ENCODE measurements around the gene MRPL38.
"Not testable (repeated sequence)": the region's sequence is repeated elsewhere in the genome, so short reads cannot be mapped to it uniquely, and the experiment has no call there.

The MRPL38 gene

DNA sequence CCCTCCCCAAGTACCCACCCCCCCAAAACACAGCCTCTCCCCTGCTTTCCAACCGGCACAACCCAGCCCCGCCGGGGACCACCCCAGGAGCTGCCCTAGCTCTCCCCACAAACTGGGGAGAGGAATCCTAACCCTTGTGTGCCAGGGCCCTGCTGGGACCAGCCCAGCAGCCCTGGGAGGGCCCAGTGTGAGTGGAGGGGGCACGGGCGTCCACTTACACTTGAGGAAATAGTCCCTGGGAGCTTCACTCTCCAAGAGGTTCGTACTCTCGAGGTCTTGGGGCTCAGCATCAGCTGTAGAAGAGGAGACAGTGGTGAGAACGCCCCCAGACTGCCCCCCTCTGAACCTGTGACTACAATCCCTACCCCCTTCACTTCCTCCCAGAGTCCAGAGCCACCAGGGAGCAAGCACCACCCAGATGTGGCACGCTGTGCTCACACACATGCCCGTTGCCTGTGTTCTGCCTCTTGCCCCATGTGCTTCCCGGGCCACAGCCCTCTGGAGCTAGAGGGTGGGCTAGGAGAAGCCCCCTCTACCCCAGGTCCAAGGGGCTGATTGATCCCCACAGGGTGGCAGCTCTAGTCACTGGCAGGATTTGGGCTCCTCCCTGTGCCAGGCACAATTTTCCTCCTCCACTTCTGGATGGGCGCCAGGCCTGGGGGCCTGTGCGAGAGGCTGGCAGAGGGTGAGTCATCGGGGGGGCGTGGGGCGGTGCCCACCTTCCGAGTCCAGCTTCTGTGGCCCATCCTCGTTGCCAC lies 29.3 kb downstream of the MRPL38 start:
- peak in 1 of 2 experiments; percentile 42 for DNase-seq

DNA sequence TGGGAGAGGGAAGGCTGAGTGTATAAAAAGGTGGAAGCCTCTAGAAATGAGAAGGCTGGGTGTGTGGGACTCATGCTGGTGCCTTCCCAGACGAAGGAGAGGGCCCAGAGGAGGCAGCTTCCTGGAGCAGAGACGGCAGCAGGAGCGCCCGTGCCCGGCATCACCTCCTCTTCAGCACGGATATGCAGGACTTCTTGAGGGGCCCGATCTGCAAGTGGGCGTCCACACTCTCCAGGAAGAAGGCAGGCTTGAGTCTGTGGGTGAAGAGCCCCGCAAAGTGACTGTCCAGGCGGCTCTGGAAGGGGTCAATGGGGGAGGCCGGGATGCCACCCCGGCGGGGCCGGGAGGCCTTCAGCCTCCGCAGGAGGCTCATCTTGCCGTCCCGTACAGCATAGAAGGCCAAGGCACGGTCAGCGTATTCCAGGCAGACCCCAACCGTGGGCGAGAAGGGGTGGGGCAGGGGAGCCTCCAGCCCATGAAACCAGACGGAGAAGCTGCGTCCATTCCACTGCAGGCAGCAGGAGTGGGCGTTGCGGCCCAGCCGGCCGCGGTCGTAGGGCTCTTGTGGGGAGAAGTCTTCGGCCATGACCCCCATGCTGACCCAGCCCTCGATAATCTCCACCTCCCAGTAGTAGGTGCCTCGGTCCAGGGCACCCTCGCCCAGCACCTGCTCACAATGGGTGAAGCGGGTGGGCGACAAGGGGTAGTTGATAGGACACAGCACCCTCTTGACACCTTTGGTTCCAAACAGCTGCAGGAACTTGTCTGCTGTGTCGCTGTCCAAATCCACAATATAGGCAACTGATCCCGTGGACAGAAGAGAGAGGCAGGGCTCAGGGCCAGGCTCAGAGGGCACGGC lies 30.1 kb downstream of the MRPL38 start:
- DNase-seq = no peak

DNA sequence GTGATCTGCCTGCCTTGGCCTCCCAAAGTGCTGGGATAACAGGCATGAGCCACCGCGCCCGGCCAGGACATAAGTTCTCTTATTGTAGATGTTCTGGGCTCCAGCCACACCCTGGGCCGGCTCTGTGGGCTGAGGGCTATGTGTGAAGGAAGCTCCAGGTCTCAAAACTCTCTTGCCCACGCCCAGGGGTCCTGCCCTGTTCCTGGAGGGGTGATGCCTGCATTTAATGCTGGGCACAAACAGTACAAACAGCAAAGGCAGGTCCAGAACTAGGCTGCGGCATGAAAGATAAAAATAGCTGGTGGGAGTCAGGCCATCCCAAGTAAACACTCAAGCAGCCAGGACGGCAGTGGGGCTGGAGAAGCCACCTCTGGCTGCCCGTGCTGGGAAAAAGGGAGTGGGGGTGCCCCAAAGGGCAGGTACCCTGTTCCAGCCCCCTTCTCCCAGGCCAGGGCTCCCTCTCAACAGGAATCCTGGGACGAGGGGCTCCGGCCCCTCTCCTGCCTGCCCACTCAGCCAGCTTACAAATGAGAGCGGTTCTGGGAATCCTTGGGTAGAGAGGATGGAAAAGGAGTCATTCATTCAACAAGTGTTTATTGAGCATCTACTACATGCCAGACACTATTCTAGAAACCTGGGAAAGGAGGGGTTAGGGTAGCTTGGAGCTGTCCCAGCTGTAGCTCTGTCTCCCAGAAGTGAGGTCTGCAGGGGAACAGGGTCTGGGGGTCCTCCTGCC lies 30.9 kb downstream of the MRPL38 start:
- no peak for DNase-seq

DNA sequence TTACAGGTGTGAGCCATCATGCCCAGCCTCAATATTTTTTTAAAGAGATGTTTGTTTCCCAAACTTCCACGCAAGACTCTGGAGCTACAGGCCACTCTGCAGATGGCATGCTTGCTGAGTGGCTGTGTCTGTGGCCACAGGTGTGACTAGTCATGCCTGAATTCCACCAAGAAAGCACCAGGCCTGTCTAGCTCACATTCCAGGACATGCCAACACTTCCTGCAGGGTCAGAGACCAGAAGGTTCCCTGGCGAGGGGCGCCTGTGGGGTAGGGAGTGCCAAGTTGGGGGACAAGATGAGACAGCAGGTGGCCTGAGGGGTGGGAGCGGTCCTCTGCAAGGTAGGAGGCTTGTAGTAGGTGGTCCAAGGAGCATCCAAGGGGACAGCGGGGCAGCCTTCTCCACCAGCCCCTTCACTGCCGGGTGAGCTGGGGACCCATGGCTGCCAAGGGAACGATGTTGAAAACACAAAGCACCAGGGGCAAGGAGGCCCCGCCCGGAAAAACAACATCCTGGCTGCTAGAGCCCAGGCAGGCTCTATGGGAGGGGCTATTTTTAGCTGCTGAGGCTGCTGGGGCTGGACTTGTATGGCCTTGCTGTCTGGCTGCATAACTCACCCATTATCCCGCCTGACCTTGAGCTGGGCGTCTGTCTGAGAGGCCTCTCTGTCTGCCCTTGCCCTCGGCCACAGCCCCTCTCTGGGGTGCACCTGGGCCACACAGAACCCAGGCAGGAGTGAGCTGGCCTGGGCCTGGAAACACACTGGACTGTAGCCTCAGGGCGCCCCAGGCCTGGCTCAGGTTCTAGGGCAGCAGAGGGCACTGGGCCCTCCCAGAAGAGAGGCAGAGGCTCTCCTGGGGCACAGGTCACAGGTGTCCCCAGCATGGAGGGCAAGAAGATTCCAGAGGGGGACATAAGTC lies 32.0 kb downstream of the MRPL38 start:
- DNase-seq = peak in 1 of 2 experiments; percentile 63

DNA sequence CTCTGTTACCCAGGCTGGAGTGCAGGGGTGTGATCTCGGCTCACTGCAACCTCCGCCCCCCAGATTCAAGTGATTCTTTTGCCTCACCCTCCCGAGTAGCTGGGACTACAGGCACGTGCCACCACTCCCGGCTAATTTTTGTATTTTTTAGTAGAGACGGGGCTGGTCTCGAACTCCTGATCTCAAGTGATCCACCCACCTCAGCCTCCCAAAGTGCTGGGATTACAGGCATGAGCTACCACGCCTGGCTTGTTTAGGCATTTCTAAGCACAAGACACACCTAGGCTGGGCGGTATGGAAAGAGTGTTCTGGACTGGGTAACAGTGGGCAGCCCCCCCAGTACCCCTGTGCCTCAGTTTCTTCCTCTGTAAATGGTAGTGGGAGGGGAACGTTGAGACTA lies 34.5 kb downstream of the MRPL38 start:
- DNase-seq = not testable (repeated sequence)

DNA sequence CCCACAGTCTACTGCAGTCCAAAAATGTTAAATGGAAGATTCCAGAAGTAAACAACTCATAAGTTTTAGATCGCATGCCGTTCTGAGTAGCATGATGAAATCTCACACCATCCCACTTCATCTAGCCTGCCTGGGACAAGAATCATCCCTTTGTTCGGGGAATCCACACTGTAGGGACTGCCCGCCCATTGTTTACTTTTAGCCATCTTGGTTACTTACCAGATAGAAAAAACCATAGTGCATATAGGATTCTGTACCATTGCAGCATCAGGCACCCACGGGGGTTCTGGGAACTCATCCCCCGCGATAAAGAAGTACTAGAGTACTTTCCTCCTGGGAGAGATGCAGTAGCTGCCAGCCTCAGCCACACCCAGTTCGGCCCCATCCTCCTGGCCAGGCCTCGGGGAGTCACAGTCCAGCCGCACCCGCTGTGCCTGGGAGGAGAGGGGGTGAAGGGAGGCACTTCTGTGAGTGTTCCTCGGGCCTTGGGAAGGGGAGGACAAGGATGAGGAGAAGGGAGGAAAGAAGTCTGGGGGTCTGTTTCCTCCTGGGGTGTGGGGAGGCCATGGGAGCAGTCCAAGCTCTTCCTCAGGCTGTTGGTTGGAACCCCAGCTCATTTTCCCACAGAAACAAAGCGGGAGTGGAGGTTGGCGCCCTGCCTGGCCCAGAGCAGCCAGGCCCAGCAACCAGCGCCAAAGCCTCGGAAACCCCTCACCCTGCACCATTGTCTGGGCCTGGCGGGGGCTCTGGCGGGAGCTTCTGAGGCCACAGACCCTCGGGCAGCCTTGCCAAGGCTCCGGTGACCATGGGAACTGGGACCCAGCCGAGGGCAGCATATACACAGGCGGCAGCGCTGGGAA lies 35.2 kb downstream of the MRPL38 start:
- DNase-seq = no peak

DNA sequence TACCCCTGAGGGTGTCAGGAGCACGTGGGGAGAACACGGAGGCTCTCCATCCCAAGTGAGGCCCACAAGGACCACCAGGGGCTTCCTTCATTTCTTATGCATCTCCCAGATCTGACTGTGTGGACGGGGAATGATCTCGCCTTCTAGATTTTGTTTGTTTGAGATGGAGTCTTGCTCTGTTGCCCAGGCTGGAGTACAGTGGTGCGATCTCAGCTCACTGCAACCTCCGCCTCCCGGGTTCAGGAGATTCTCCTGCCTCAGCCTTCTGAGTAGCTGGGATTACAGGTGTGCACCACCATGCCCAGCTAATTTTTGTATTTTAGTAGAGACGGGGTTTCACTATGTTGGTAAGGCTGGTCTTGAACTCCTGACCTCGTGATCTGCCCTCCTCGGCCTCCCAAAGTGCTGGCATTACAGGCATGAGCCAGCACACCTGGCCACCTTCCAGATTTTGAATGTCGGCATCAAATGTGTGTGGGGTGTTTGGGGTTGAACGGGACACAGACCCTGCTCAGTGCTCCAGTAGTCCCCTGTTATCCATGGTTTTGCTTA lies 35.9 kb downstream of the MRPL38 start:
- DNase-seq = not testable (repeated sequence)

DNA sequence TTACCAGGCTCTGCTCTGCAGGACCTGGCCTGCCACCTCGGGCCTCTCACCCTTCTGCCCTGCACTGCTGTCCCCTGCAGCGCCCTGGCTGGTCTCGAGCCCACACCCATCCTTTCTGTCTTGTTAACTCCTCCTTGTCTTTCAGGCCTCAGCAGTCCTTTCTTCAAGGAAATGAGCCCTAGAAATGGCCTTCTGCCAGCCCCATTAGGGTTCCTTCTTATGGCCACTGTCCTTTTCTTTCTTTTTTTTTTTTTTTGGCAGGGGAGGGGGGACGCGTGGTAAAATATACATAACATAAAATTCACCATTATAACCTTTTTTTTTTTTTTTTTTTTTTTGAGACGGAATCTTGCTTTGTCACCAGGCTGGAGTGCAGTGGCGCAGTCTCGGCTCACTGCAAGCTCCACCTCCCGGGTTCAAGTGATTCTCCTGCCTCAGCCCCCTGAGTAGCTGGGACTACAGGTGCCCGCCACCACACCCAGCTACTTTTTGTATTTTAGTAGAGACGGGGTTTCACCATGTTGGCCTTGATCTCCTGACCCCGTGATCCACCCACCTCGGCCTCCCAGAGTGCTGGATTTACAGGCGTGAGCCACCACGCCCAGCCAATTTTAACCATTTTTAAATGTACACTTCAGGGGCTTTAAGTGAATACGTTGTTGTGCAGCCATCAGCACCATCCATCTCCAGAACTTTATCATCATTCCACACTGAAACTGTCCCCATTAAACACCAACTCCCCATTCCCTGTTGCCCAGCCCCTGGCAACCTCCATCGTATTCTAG lies 39.1 kb downstream of the MRPL38 start:
- DNase-seq = not testable (repeated sequence)

DNA sequence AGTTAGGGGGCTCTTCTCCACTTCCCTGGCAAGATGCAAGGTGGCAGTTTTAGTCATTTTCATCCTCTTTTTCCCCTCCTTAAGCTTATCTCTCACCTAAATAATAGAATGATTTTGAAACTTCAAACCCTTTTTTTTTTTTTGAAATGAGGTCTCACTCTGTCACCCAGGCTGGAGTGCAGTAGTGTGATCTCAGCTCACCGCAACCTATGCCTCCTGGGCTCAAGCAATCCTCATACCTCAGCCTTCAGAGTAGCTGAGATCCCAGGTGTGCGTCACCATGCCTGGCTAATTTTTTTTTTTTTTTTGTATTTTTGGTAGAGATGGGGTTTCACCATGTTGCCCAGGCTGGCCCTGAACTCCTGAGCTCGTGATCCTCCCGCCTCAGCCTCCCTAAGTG lies 39.8 kb downstream of the MRPL38 start:
- not testable (repeated sequence) for DNase-seq

DNA sequence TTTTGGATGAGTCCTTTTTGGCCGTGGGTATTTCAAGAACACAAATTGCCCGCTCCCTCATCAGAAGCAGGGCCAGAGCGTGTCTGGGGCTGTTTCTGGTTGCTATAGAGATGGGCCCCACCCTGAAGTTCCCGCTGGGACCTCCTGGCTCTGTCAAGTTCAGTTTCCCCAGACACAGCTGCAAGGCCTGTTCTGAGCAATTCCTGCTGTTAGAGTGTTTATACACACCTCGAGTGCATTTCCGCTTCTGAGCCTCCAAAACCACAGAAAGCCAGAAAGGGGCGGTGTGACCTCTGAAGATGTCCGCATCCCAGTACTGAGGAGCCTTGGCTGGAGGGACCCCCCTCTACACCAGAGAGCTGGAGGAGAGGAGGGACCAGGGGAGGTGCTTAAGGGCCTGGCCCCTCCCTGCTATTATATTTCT lies 40.2 kb downstream of the MRPL38 start:
- DNase-seq = no peak

DNA sequence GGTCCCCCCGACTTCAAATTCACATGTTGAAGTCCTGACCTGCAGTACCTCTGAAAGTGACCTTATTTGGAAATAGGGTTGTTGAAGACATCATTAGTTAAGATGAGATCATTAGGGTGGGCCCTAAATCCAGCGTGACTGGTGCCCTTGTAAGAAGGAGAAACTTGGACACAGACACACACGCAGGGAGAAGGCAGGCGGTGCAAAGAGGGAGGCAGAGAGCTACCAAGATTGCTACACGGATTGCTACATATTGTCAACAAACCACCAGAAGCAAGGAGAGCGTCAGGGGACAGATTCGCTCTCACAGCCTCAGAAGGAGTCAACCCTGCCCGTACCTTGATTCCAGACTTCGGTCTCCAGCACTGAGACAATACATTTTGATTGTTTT lies 42.8 kb downstream of the MRPL38 start:
- no peak for DNase-seq

DNA sequence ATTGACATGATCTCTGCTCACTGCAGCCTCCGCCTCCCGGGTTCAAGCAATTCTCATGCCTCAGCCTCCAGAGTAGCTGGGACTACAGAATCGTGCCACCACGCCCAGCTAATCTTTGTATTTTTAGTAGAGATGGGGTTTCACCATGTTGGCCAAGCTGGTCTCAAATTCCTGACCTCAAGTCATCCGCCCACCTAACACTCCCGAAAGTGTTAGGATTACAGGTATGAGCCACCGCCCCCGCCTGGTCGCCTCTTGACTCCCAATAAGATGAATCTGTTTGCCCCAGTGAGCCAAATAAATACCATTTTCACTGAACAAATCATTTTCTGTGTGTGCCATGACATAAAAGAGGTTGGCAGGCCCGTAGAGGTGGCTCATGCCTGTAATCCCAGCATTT lies 45.3 kb downstream of the MRPL38 start:
- not testable (repeated sequence) for DNase-seq

DNA sequence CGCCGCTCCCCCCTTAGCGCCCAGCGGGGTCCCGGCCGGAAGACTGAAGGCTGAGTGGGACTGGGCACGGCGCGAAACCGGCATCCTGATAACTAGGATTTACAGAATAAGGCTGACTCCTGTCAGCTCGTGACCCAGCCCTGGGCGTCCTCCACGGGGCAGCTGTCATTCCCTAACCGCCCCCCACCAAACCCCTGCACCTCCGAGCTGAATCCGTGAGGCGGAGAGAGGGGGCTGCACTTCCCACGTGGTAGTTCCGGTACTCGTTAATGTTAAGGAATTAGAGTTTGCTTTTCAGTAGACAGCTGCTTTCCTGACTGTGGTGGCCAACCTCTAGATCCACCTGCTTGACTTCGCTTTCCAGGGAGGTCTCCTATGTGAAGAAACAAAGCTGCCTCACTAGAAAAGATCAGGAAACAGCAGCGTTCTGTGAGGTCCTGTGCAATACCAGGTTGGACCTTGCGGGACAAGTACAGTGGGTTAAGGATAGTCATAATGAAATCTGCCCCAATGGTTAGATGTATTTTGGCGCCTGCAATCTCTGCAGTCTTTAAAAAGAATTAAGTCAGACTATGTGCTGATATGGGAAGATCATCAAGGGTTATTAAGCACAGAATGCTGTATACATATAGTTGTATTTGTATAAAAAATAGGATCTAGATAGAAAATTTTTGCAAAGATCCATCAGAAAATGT lies 48.5 kb downstream of the MRPL38 start:
- peak in 1 of 2 experiments; percentile 44 for DNase-seq

DNA sequence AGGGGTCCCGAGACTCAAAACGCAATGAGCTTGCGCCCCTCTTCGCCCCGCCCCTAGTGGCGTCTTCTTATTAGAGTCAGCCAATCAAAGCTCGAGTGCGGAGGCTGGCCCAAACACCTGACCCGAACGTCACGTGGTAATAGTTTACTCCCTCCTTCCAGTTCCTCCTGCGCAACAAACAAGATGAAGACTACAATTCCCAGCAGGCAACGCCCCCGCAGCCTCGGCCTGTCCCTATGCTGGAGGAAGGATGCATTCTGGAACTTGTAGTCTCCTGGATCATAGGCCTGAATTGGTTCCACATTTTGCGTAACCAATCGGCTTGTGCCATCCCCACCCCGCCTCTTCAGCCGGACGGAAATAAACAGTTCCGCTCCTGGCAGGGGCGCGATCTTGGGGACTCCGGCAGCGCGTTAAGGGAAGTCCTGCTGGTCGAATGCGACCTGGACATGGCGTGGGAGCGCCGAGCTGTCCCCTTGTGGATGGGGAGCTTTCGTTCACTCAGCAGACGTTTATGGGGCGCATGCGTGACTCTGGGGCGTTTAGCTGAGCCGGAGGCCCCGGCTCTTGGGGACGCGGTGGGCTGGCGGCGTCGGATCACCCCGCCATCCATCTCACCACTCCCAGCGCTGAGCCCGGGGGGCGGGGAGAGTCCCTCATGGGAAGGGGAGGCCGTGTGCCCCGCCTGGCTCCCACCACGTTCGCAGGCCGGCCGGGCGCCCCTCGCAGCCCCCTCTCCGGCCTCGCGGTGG lies 49.2 kb downstream of the MRPL38 start, which contains the start of gene WBP2:
Gene WBP2 (minus strand): TSS at position 26 of the 752 bp plus-strand sequence. CDS start 38 bp downstream, outside the sequence.
- peak; percentile 99 to 100 for DNase-seq

DNA sequence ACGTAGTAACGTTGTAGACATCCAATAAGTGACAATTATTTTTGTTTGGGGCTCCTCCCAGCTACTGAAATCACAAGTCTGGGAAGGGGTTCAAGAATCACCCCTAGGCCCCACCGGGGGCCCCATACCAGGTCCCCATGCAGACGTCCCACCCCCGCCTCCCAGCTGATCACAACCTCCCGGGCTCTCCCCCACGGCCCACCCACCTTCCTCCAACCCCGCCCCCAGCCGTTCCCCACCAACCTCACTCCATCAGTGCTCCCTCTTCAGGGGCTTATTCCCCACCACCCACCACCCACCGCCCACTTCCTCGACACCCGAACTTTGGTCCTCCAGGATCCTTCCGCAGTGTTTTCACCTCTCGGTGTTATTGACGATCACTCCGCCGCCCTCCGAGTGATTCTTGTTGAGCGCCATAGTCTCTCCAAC lies 49.8 kb downstream of the MRPL38 start:
- DNase-seq = no peak

DNA sequence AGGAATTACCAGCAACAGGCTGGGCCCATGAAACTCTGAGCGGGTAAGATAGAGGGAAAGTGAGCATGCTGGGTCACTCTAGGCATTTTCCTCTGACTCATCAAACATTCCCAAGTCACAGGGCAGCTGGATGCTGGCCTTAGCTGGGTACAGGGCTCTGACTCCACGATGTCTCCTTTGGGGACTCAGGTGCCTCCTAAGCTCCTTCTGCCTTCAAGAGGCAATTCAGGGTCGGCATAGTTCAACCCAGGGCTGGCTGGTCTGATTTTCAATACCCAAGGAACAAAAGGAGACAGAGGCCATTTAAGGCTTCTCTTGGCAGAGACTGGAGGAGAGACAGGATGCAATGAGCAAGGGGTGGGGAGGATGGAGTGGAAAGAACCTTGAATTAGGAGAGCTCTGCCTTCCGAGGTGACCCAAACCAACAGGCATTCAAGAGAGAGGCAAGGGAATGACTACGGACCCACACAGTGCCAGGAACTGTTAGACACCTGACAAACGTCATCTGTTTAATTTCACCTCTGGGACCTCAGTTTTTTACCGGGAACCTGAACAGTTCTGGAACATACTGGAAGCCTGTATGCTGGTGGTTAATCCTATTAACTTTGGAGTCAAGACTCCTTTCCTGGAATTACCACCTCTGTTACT lies 50.5 kb downstream of the MRPL38 start:
- DNase-seq = peak in 1 of 2 experiments; percentile 66

DNA sequence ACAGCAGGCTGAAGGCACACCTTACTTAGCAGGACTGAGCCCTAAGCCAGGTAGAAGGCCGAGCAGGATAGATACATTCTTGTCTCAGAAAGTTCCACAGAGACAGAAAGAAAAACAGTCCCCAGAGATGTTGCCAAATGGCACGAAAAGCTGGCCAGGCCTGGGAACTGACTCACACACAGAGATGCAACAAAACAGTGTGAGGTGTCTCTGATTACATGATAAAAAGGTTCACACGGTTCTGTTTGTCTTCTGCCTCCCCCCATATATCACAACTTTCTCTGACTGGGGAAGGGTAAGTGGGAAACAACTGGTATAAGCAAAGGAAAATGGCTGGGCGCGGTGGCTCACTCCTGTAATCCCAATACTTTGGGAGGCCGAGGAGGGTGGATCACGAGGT lies 51.3 kb downstream of the MRPL38 start:
- DNase-seq = no peak

DNA sequence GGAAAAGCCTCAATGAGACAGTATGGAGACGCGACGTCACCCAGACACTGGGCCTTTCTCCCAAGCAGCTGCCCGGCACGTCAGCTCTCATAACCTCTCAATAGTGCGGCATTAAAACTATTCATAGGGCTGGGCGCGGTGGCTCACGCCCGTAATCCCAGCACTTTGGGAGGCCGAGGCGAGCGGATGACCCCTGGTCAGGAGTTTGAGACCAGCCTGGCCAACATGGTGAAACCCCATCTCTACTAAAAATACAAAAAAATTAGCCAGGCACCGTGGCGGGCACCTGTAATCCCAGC lies 53.0 kb downstream of the MRPL38 start:
- DNase-seq = not testable (repeated sequence)
